Measurements from ENCODE around the gene EIF4G3. TPM values are rescaled to one million over a fixed set of nuclear protein-coding genes. Genes with fewer than 3 reads are reported as not detected.
"Not testable (repeated sequence)": the region's sequence is repeated elsewhere in the genome, so short reads cannot be mapped to it uniquely, and the experiment has no call there.

Gene EIF4G3
- total and polyA plus RNA-seq, 9 of the 15 experiments (the other 6 are each of a cell fraction or from before 2014, with no cell fraction given) = 6.7 to 40.5 (median 32.1) TPM

DNA sequence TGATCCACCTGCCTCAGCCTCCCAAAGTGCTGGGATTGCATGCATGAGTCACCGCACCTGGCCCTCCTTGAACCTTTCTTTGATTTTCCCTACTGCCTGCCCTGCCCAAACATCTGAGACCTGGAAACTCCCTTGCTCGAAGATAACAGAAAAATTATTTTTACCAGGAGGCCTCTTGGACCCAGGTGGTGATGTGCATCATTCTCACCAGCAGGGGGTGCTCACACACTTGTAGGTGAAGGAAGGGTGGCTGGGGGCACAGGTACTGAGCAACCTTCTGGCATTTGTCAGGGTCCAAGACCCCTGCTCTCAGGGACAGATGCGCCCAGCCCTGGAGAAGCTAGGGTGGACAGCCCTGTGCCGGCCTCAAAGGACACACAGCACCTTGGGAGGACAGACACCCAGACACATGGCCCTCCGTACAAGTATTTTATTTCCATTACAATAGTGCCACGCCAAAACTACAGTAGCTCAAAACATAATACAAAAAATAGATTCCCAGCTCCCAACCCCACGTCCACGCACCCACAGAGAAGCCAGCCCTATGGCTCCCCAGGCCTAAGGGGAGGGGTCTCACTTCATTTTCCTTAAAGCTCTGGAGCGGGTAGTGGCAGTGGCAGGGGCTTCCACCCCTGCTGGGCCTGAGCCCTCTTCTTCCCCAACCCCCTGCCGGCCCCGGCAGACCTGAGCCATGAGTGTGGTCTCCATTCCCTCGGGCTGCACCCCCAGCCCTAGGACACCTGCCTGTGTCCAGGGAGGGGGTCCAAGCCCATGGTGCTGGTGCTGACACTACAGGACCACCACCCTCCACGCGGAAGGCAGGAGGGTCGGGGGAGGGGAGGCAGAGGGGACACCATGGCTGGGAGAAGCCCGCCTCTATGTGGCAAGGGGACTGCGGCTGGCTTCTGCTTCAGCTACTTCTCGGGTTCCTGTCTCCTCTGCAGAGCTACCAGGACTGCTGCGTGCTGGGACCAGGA is 40.4 kb upstream of the EIF4G3 start (continued):
- 0 out of 2 replicates have a peak, but pooled peaks have one; percentile 11 for TF ChIP-seq JUND (IDR thresholded peaks at IDR 0.05; ENCODE audit: borderline replicate concordance, low read depth, low read length)
- no peak; the same call in 2 of the 3 replicates for TF ChIP-seq JUND (tag; IDR thresholded peaks at IDR 0.05; ENCODE audit: borderline replicate concordance, low read depth, low read length)
- peak; percentile 48 for TF ChIP-seq CBFA2T3 (IDR thresholded peaks at IDR 0.05)
- TF ChIP-seq, protein P1, sequence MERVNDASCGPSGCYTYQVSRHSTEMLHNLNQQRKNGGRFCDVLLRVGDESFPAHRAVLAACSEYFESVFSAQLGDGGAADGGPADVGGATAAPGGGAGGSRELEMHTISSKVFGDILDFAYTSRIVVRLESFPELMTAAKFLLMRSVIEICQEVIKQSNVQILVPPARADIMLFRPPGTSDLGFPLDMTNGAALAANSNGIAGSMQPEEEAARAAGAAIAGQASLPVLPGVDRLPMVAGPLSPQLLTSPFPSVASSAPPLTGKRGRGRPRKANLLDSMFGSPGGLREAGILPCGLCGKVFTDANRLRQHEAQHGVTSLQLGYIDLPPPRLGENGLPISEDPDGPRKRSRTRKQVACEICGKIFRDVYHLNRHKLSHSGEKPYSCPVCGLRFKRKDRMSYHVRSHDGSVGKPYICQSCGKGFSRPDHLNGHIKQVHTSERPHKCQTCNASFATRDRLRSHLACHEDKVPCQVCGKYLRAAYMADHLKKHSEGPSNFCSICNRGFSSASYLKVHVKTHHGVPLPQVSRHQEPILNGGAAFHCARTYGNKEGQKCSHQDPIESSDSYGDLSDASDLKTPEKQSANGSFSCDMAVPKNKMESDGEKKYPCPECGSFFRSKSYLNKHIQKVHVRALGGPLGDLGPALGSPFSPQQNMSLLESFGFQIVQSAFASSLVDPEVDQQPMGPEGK (CRISPR knock-in tag; IDR thresholded peaks at IDR 0.05; ENCODE audit: borderline replicate concordance) = no peak

DNA sequence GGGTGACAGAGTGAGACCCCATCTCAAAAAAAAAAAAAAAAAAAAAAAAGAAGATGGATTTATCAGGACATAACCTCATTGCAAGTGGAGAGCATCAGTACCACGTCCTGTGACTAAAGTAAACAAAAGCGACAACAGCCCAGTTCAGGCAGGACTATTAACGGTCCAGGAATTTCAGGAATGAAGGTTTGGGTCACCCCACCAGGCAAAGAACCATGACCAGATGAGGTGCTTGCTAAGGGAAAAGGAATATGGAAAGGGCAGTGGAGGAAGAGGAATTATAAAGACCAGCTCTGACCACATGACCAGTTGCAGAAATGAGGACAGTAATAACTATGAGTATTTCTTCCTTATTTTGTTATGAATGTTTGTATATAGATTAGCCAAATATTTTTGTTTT is 35.4 kb upstream of the EIF4G3 start:
- Histone ChIP-seq H3K36me3 (ENCODE audit: control insufficient read depth, insufficient read depth, low read length) (no peaks in the 10 kb centered on the region), H3K27ac (ENCODE audit: extremely low read depth, low read depth, low read length) (no peak overlapping the region), H3K9me1 (ENCODE audit: control insufficient read depth, insufficient read depth, low read length) (no peaks in the 10 kb centered on the region), H3K4me3 (no peak overlapping the region), H3K27me3 (ENCODE audit: control insufficient read depth in 2 of 2, insufficient read depth in 2 of 2, low read length in 2 of 2) (peaks cover 12 to 14% of the 10 kb centered on the region in 2 experiments; a peak in 2 of 5 replicates), H3K79me2 (ENCODE audit: control insufficient read depth, insufficient read depth, low read length) (no peaks in the 10 kb centered on the region), H3K9me3 (replicated peaks; ENCODE audit: control insufficient read depth, insufficient read depth, low read depth, low read length) (no peaks in the 10 kb centered on the region), H3K4me1 (replicated peaks in 1 of 2; ENCODE audit: control insufficient read depth in 2 of 2, insufficient read depth in 2 of 2, low read length in 2 of 2) (peaks cover 0 to 2% of the 10 kb centered on the region in 2 experiments; a peak in 1 of 5 replicates), H3K4me2 (ENCODE audit: insufficient read depth, low read length) (no peak overlapping the region), H4K20me1 (replicated peaks; ENCODE audit: control insufficient read depth, insufficient read depth, low read length) (peaks cover 3% of the 10 kb centered on the region; the same call in 1 of the 2 replicates), H3K9ac (ENCODE audit: insufficient read depth in 1 of 2, low read depth in 2 of 2, low read length in 2 of 2) (no peak overlapping the region), H2AFZ (ENCODE audit: low read depth, low read length) (no peak overlapping the region)
- ATAC-seq (no peak), FAIRE-seq (no peak), DNase-seq (ENCODE audit: extremely low read depth in 1 of 4, low spot score in 3 of 4) (no peak)
- POLR2A ChIA-PET = interaction anchor here (0.6 to 1.1 kb wide), 2 partner anchors 314 to 516 kb away, joined by 3 read pairs; no protein-coding TSS in a partner anchor
- BruUV-seq (replicated peaks) = no TSS peak
- TF ChIP-seq, protein P2, sequence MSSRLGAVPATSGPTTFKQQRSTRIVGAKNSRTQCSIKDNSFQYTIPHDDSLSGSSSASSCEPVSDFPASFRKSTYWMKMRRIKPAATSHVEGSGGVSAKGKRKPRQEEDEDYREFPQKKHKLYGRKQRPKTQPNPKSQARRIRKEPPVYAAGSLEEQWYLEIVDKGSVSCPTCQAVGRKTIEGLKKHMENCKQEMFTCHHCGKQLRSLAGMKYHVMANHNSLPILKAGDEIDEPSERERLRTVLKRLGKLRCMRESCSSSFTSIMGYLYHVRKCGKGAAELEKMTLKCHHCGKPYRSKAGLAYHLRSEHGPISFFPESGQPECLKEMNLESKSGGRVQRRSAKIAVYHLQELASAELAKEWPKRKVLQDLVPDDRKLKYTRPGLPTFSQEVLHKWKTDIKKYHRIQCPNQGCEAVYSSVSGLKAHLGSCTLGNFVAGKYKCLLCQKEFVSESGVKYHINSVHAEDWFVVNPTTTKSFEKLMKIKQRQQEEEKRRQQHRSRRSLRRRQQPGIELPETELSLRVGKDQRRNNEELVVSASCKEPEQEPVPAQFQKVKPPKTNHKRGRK (tag; IDR thresholded peaks at IDR 0.05) = no peak
- TF ChIP-seq U2AF2 (optimal IDR thresholded peaks at IDR 0.05; ENCODE audit: low read depth, low read length) = no peak
- in situ Hi-C loops (cut with MboI) (loop anchor here (25.0 kb wide), 1 partner anchor 1300 kb away; the partner anchor contains the start of gene PLA2G2E), intact Hi-C loops (cut with micrococcal nuclease) (no loop called here)
- CTCF ChIA-PET (ENCODE audit: low intra/inter-chr PET ratio) = interaction anchor here (0.7 kb wide), 1 partner anchor 159 kb away, joined by 3 read pairs; no protein-coding TSS in a partner anchor
- WGBS (ENCODE audit: insufficient coverage, low coverage, missing lambda C conversion rate) = 7% methylated on average over 3 of the region's 3 CpGs

DNA sequence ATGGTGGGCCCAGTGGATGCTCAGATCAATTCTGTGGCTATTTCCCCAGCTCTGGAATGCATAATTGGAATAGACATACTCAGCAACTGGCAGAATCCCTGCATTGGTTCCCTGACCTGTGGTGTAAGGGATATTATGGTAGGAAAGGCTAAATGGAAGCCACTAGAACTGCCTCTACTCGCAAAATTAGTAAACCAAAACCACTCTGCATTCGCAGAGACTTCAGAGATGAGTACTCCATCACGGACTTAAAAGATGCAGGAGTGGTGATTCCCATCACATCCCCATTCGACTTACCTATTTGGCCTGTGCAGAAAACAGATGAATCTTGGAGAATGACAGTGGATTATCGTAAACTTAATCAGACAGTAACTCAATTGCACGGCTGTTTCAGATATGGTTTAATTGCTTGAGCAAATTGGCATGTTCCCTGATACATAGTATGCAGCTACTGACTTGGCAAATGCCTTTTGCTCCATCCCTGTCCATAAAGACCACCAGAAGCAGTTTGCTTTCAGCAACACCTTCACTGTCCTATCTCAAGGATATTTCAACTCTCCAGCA is 31.5 kb upstream of the EIF4G3 start:
- CTCF ChIA-PET (ENCODE audit: low intra/inter-chr PET ratio); BruUV-seq (replicated peaks): not testable (repeated sequence)
- in situ Hi-C loops (cut with MboI) = loop anchor here (5.0 to 25.0 kb wide), 2 partner anchors 511 to 1296 kb away; partner anchors contain the start of gene PLA2G2E

More for the DNA sequence above, 31.5 kb upstream of the EIF4G3 start:
- 9% methylated on average over 6 of the region's 6 CpGs for WGBS (ENCODE audit: insufficient coverage, low coverage, missing lambda C conversion rate)
- intact Hi-C loops (cut with micrococcal nuclease); ATAC-seq; H3K9me1 ChIP-seq (ENCODE audit: control insufficient read depth, insufficient read depth, low read length); H3K36me3 ChIP-seq (ENCODE audit: control insufficient read depth, insufficient read depth, low read length); H3K9ac ChIP-seq (ENCODE audit: insufficient read depth in 1 of 2, low read depth in 2 of 2, low read length in 2 of 2); DNase-seq (ENCODE audit: extremely low read depth in 1 of 4, low spot score in 3 of 4); H3K4me3 ChIP-seq; POLR2A ChIA-PET; H3K4me1 ChIP-seq (replicated peaks in 1 of 2; ENCODE audit: control insufficient read depth in 2 of 2, insufficient read depth in 2 of 2, low read length in 2 of 2); H4K20me1 ChIP-seq (replicated peaks; ENCODE audit: control insufficient read depth, insufficient read depth, low read length); H3K9me3 ChIP-seq (replicated peaks; ENCODE audit: control insufficient read depth, insufficient read depth, low read depth, low read length); H3K79me2 ChIP-seq (ENCODE audit: control insufficient read depth, insufficient read depth, low read length); H2AFZ ChIP-seq (ENCODE audit: low read depth, low read length); H3K27ac ChIP-seq (ENCODE audit: extremely low read depth, low read depth, low read length); H3K4me2 ChIP-seq (ENCODE audit: insufficient read depth, low read length); FAIRE-seq: not testable (repeated sequence)
- H3K27me3 ChIP-seq (ENCODE audit: control insufficient read depth in 2 of 2, insufficient read depth in 2 of 2, low read length in 2 of 2) = peaks cover 12 to 15% of the 10 kb centered on the region in 2 experiments; a peak in 2 of 5 replicates

Measured in K562 (cell line).